GM21717 (cell line): ENCODE data around the gene LCAT.

Experiments
- ATAC-seq: cut with Tn5 transposase; IDR thresholded peaks from one replicate; pipeline ENCODE4 v1.9.1; 2021; ENCODE audit warnings: mild to moderate bottlenecking, moderate library complexity; ENCODE audit not compliant: unreplicated experiment

LCAT gene

DNA sequence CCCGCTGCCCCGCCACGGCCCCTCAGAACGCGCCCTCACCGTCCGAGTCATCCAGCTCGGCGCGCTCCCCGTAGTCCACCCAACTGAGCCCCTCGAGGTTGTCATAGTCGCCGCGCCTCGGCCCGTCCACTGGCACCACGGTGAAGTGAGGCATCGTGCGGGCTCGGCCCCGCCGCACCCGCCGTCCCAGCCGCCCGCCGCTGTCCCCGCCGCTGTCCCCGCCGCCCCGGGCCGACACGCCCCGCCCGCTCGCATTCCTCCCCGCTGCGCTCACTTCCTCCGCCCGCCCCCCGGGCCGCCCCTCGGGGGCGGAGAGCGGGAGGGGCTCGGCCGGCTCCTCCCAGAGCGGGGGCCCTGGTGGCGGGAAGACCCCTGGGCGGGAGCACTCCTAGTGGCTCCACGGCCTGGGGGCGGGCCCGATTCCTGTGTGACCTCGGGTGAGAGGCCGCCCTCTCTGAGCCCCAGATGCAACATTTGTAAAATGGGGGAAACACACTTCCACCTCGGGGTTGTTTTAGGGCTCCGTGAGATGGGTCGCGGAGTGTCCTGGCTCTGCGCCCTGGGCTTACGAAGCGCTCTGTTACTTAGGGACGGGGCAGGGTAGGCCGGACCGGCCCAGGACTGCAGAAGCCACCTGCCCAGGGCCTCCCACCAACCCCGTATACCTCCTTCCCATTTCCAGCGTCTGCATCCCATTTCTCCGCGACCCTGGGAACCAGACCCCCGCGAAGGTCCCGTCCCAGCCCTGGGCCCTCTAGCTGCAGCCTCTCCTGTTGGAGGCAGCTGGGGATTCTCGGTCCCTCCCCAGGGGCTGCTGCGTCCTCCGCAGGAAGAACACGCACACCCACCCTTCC, 24.7 kb upstream of the LCAT start, which contains the start of gene SLC12A4:
SLC12A4 (minus strand) TSS at position 238 of the 854 bp plus-strand sequence; CDS start at position 154, 84 bp downstream.
- ATAC-seq, result peak; percentile 72

- ATAC-seq, result peak; percentile 22
Measured at GRCh38 chr16:67967958-67968399, 24.1 kb upstream of the LCAT start.

GRCh38 chr16:67967183-67967957, 23.4 kb upstream of the LCAT start:
- ATAC-seq, result no peak

- ATAC-seq, result no peak
Measured at GRCh38 chr16:67966549-67967182, 22.7 kb upstream of the LCAT start.

- ATAC-seq, result no peak
Measured at GRCh38 chr16:67965668-67966548, 22.0 kb upstream of the LCAT start.

- ATAC-seq, result no peak
Measured at GRCh38 chr16:67964477-67965131, 20.7 kb upstream of the LCAT start.

- no peak for ATAC-seq
Measured at GRCh38 chr16:67963662-67964321, 19.9 kb upstream of the LCAT start.

DNA sequence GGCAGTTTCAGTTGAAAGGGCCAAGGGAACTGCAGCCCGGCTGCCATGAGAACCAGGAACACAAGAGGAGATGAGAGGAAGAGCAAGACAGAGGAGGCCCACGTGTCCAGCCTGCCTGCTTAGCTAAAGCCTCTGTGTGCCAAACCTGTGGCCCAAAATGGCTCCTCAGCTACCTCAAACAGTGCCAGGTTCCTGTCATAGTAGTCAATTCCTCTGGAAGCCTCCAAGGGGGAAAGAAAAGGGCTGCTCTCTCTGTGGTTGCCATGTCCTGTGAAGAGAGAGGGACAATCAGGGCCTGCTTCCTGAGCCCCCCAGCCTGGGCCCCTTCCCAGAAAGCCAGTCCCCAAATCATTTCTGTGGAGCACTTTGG, 19.4 kb upstream of the LCAT start:
- ATAC-seq, result no peak

DNA sequence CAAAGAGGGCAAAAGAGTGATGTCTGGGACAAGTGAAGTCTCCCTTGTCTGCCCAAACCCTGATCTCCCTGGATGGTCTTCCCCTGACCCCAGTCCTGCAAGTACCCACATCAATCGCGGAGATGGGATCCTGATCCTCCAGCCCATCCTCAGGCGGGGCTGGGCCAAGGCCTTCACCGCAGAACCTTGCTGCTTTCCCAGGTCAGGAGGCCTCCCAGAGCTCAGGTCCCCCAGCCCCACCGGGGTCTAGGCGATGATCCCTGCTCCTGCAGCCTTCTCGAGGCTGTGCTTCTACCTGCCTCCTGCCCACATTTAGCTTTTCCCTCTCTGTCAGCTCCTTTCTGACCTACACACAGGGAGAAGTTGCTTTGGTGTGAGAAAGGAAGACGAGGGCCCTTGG, 18.2 kb upstream of the LCAT start:
- no peak for ATAC-seq

- no peak for ATAC-seq
Measured at GRCh38 chr16:67961551-67961957, 17.6 kb upstream of the LCAT start.

- ATAC-seq, result no peak
Measured at GRCh38 chr16:67959536-67960329, 15.8 kb upstream of the LCAT start.

DNA sequence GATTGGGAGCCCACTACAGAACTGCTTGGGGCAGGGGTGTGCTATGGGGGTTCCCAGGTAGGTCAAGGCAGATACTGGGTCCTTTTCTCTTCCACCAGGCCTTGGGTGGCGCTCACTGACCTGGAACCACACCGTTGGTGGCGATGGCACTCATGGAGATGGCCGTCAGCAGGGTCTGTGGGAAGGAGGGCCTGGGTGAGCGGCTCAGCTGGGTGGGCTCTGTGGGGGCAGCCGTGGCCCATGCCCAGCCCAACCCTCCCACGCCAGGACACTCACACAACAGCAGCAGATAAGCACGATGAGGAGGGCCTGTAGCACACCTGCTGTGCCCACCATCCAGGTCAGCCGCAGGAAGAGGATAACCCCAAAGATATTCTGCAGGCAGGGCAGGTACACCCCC, 13.7 kb upstream of the LCAT start:
- ATAC-seq, result no peak

GRCh38 chr16:67954421-67955196, 10.7 kb upstream of the LCAT start:
- no peak for ATAC-seq

DNA sequence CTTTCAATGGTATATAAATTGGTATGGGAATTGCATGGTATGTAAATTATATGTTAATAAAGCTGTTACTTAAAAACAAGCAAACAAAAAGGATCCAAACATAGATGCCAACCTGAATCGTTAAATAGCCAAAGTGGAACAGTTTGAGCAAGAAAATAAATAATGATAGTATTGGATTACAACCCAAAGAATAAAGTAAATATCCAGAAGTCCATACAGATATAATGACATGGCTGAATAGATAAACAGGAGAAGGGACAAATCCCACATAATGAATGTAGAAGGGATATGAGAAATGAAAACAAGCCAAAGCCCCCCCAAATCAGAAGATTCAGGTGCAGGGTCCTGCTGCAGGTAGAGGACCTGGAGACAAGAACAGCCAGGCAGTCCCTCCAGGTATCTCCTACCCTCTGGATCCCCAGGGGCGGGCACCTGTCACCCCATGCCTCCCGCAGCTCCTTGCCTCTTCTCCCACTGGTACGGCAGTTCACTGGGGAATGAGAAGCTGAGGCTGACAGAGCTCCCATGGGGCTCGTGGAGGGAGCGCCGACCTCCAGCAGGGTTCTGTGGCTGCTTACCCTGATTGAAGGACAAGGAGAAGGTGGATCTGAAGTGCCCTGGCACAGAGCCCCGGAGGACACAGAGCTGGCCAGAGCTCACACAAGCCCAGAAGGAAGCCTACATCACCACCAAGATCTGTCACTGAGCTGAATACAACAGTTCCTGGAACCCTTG, 9.9 kb upstream of the LCAT start:
- no peak for ATAC-seq

- no peak for ATAC-seq
Measured at GRCh38 chr16:67951485-67951884, 7.6 kb upstream of the LCAT start.

DNA sequence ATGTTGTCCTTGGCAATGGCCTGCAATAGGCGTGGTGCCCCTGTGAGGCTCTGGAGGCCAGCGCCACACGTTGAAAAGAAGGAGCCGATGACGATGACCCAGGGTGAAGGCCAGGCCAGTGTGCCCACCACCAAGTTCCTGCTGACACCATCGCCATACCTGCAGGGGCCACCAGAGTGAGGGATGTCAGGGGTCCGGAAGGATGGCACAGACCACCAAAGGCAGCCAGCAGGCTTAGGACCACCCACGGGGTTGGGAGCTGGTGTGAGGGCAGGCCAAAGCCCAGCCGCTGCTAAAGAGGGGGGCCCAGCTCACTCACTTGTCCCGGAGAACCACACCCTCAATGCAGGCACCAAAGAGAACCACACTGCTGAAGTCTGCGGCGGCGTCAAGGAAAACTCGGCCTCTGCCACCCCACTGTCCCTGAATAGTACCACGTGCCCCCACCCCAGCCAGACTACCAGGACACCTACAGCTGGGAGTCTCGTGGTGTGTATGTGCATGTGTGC, 6.5 kb upstream of the LCAT start:
- no peak for ATAC-seq

DNA sequence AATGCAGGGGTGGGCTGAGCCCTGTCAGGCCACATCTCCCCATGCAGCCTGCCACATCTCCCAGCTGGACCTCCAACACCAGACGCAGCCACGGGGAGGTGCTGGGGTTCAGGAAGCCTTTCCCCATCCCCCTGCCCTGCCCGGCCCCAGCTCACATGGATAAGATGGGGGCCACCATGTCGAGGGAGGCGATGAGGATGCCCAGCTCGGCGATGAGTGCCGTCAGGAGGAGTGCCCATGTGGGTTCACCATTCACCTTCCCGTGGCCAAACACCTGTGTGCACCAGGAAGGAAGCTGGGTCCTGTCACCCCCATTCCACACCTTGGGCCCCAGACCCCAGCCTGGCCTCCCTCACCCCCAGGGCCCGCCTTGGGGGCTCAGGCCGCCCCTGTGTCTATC, 5.7 kb upstream of the LCAT start:
- ATAC-seq, result no peak
